Activated CD8-positive, alpha-beta T cell treated with anti-CD3 and anti-CD28 coated beads for 36 hours (primary cell): ENCODE data around the gene CNRIP1. TPM values are rescaled to one million over a fixed set of nuclear protein-coding genes. Genes with fewer than 3 reads are reported as not detected.

Source experiments
- ATAC-seq: fragments of 200-7000 bp; cut with Tn5 transposase; one replicate; pipeline ENCODE4 v1.10.0; 2021; ENCODE audit warnings: mild to moderate bottlenecking, moderate library complexity
- CTCF ChIA-PET: fragments of 350-600 bp; sonication (Branson Sonifier 250); formaldehyde crosslinking; loops from one replicate; lab custom pipeline; 2021; ENCODE audit warnings: antibody characterized with exemption; lab: Charles Lee
- POLR2A ChIA-PET: fragments of 350-600 bp; sonication (Branson Sonifier 250); formaldehyde crosslinking; loops from one replicate; lab custom pipeline; 2021; ENCODE audit warnings: antibody characterized with exemption; lab: Charles Lee
- DNase-seq: peaks from one replicate; pipeline ENCODE4 v3.0.0-alpha.2; 2020
- H3K27ac Mint-ChIP-seq: one replicate; pipeline ENCODE4 v1.8.0; 2021; ENCODE audit warnings: mild to moderate bottlenecking, mixed read lengths
- H3K27me3 Mint-ChIP-seq: one replicate; pipeline ENCODE4 v1.8.0; 2021; ENCODE audit warnings: mixed read lengths
- H3K36me3 Mint-ChIP-seq: one replicate; pipeline ENCODE4 v1.8.0; 2021; ENCODE audit warnings: low read depth, mixed read lengths
- H3K4me1 Mint-ChIP-seq: one replicate; pipeline ENCODE4 v1.8.0; 2021; ENCODE audit warnings: low read depth, mixed read lengths
- H3K4me3 Mint-ChIP-seq: one replicate; pipeline ENCODE4 v1.8.0; 2021; ENCODE audit warnings: mild to moderate bottlenecking, moderate library complexity, mixed read lengths
- H3K9me3 Mint-ChIP-seq: one replicate; pipeline ENCODE4 v1.8.0; 2021; ENCODE audit warnings: mixed read lengths
- CTCF ChIP-seq: fragments of 200-600 bp; IDR thresholded peaks from one replicate; pipeline ENCODE4 v1.8.0; 2022; ENCODE audit warnings: antibody characterized with exemption, mild to moderate bottlenecking
- intact Hi-C: fragments of 100-400 bp; cut with micrococcal nuclease; formaldehyde crosslinking; loops from one replicate; pipeline ENCODE4 v1.10.0; 2022
- total RNA-seq, 2 experiments: library from RNA; stranded (reverse); gene quantifications; one replicate each; pipeline ENCODE4 v1.2.3, GENCODE V29; 2021

Gene CNRIP1
- total RNA-seq, 2 experiments from 2014 or later, result not detected

- Mint-ChIP-seq H3K27me3 (no peaks in the 10 kb centered on the region), H3K27ac (no peak overlapping the region), H3K4me3 (no peak overlapping the region), H3K9me3 (no peaks in the 10 kb centered on the region), H3K36me3 (peaks cover 16% of the 10 kb centered on the region), H3K4me1 (peaks cover 10% of the 10 kb centered on the region)
- ChIA-PET CTCF (no interaction called here), POLR2A (interaction anchor here (0.7 kb wide), 1 partner anchor 18 kb away, joined by 3 read pairs; no protein-coding TSS in a partner anchor)
- no peak for TF ChIP-seq CTCF
- DNase-seq, result no peak
- ATAC-seq, result no peak
- intact Hi-C loops, result no loop called here
These were observed 71.4 kb downstream of the CNRIP1 start for GRCh38 chr2:68248361-68248760.

GRCh38 chr2:68246396-68246795, 73.4 kb downstream of the CNRIP1 start:
- Mint-ChIP-seq H3K27ac (no peak overlapping the region), H3K4me1 (peaks cover 19% of the 10 kb centered on the region), H3K4me3 (no peak overlapping the region), H3K36me3 (peaks cover 17% of the 10 kb centered on the region), H3K27me3 (no peaks in the 10 kb centered on the region), H3K9me3 (no peaks in the 10 kb centered on the region)
- ChIA-PET POLR2A (interaction anchor here (1.0 to 1.2 kb wide), 3 partner anchors 11 to 40 kb away, joined by 3 read pairs; no protein-coding TSS in a partner anchor), CTCF (no interaction called here)
- no peak for ATAC-seq
- intact Hi-C loops, result no loop called here
- no peak for DNase-seq
- TF ChIP-seq CTCF, result no peak

- Mint-ChIP-seq H3K9me3 (no peaks in the 10 kb centered on the region), H3K4me3 (no peak overlapping the region), H3K27ac (no peak overlapping the region), H3K27me3 (no peaks in the 10 kb centered on the region), H3K4me1 (peaks cover 26% of the 10 kb centered on the region), H3K36me3 (peaks cover 16% of the 10 kb centered on the region)
- intact Hi-C loops, result no loop called here
- no peak for TF ChIP-seq CTCF
- ChIA-PET POLR2A (interaction anchor here (1.2 kb wide), 2 partner anchors 28 to 39 kb away, joined by 3 read pairs; no protein-coding TSS in a partner anchor), CTCF (interaction anchor here (0.7 kb wide), 1 partner anchor 60 kb away, joined by 4 read pairs; no protein-coding TSS in a partner anchor)
- no peak for ATAC-seq
- no peak for DNase-seq
These were observed 74.1 kb downstream of the CNRIP1 start for GRCh38 chr2:68245672-68246071.

GRCh38 chr2:68245066-68245465, 74.7 kb downstream of the CNRIP1 start:
- H3K36me3 Mint-ChIP-seq, result peaks cover 13% of the 10 kb centered on the region
- H3K27ac Mint-ChIP-seq, result no peak overlapping the region
- H3K27me3 Mint-ChIP-seq, result no peaks in the 10 kb centered on the region
- H3K4me1 Mint-ChIP-seq, result peaks cover 27% of the 10 kb centered on the region
- ChIA-PET CTCF (interaction anchor here (0.7 to 1.4 kb wide), 4 partner anchors 47 to 123 kb away, joined by 3 to 7 read pairs (median 4); no protein-coding TSS in a partner anchor), POLR2A (no interaction called here)
- intact Hi-C loops, result no loop called here
- H3K9me3 Mint-ChIP-seq, result no peaks in the 10 kb centered on the region
- TF ChIP-seq CTCF, result no peak
- no peak overlapping the region for H3K4me3 Mint-ChIP-seq
- ATAC-seq, result no peak
- DNase-seq, result no peak

- TF ChIP-seq CTCF, result no peak
- Mint-ChIP-seq H3K4me3 (no peak overlapping the region), H3K27me3 (no peaks in the 10 kb centered on the region), H3K36me3 (peaks cover 12% of the 10 kb centered on the region), H3K9me3 (no peaks in the 10 kb centered on the region), H3K4me1 (peaks cover 28% of the 10 kb centered on the region), H3K27ac (no peak overlapping the region)
- no peak for DNase-seq
- ChIA-PET POLR2A (no interaction called here), CTCF (interaction anchor here (0.5 to 1.7 kb wide), 6 partner anchors 16 to 123 kb away, joined by 3 to 7 read pairs (median 4); no protein-coding TSS in a partner anchor)
- ATAC-seq, result no peak
- intact Hi-C loops, result no loop called here
These were observed 75.3 kb downstream of the CNRIP1 start for GRCh38 chr2:68244456-68244855.

Other genes starting within 250 kb of the CNRIP1 start
- gene PNO1, start 162.1 kb downstream of the CNRIP1 start, total RNA-seq, result 10 to 100 TPM; 25.1 to 26.2 TPM
- gene PPP3R1, start 67.4 kb downstream of the CNRIP1 start, total RNA-seq, result 10 to 100 TPM; 72.7 to 73.7 TPM
- gene PLEK, start 45.3 kb upstream of the CNRIP1 start, total RNA-seq, result 1 to 10 TPM; 4.8 to 6.0 TPM
- 1 to 10 TPM; 1.3 to 1.4 TPM for gene FBXO48, start 147.3 kb upstream of the CNRIP1 start, total RNA-seq
- 1 to 10 TPM; 2.9 to 3.5 TPM for gene APLF, start 147.6 kb upstream of the CNRIP1 start, total RNA-seq